ENCODE measurements around the gene RSL1D1.

The RSL1D1 gene

DNA sequence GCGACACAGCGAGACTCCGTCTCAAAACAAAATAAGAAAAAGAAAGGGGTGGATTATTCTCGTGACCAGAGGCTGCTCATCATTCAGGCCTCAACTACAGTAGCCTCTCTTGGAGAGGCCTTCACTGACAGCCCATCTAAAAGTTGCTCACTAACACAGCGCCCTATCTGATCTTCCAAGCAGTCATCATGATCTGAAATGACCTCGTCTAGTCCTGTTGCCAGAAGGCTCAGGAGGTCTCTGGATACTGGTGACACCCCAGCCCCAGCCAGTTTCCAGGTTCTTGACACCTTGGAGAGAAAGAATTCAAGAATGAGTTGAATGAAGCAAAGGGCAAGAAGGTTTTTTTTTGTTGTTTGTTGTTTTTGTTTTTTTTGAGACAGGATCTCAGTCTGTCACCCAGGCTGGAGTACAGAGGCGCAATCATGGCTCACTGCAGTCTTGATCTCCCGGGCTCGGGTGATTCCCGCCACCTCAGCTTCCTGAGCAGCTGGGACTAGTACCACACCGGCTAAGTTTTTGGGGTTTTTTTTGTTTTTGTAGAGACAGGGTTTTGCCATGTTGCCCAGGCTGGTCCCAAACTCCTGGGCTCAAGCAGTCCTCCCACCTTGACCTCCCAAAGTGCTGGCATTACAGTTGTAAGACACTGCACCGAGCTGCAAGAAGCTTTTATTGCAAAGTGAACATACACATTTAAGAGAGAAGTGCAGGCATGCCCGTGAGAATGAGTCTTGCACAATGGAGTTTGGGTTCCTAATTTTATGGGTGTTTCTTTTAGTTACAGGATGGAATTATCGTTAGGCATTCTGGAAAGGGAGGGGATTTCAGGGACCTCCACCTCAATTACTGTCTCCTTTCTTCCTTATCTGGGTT lies 51.6 kb downstream of the RSL1D1 start:
- CTCF ChIA-PET: interaction anchor here (1.2 to 5.2 kb wide), 5 partner anchors 8 to 836 kb away, joined by 3 to 59 read pairs (median 5); no protein-coding TSS in a partner anchor
- POLR2A ChIA-PET: no interaction called here
- 98% methylated on average over 6 of the region's 14 CpGs for WGBS (ENCODE audit: insufficient coverage)
- no peaks in the 10 kb centered on the region for H3K9me3 ChIP-seq (ENCODE audit: control extremely low read depth in 1 of 5, control insufficient read depth in 4 of 5, insufficient read depth in 2 of 5, low read depth in 1 of 5, low read length in 4 of 5)
- peak overlapping the region in 1 of 2 experiments; percentile 19 for H3K27ac ChIP-seq (ENCODE audit: insufficient read depth in 1 of 2, low read depth in 1 of 2, low read length in 2 of 2, poor library complexity in 1 of 2, severe bottlenecking in 2 of 2)
- H3K4me3 ChIP-seq (ENCODE audit: control insufficient read depth in 1 of 7, extremely low read depth in 1 of 7, insufficient read depth in 4 of 7, low read depth in 2 of 7, low read length in 6 of 7): peak overlapping the region in 3 of 7 experiments; percentile 7 to 39 (median 14)
- H3K27me3 ChIP-seq (replicated peaks in 2 of 5; ENCODE audit: control insufficient read depth in 4 of 5, insufficient read depth in 5 of 5, low read length in 4 of 5): no peaks in the 10 kb centered on the region
- DNase-seq: peak in 2 of 3 donors; percentile 71
- H3K4me1 ChIP-seq (ENCODE audit: control extremely low read depth in 1 of 4, control insufficient read depth in 4 of 4, insufficient read depth in 4 of 4, low read length in 3 of 4): peaks cover 12 to 51% (median 47%) of the 10 kb centered on the region in 4 experiments
- peaks cover 0 to 5% (median 2%) of the 10 kb centered on the region in 4 experiments for H3K36me3 ChIP-seq (ENCODE audit: control insufficient read depth in 4 of 4, insufficient read depth in 4 of 4, low read length in 3 of 4)

DNA sequence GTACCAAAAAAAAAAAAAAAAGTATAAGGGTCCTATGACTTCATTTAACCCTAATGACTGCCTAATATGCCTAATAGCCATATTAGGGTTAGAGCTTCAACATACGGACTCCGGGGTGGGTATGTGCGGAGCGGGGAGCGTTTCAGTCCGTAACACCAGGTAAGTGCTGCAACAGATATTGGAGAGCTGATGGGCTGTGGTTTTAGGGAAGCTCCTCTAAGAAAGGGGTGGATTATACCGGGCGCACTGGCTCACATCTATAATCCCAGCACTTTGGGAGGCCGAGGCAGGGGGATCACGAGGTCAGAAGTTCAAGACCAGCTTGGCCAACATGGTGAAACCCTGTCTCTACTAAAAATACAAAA lies 52.3 kb downstream of the RSL1D1 start:
- no peaks in the 10 kb centered on the region for H3K27me3 ChIP-seq (replicated peaks in 2 of 5; ENCODE audit: control insufficient read depth in 4 of 5, insufficient read depth in 5 of 5, low read length in 4 of 5)
- ChIA-PET POLR2A (interaction anchor here (1.2 kb wide), 1 partner anchor 17 kb away, joined by 3 read pairs; no protein-coding TSS in a partner anchor), CTCF (interaction anchor here (0.9 to 5.2 kb wide), 5 partner anchors 11 to 835 kb away, joined by 3 to 59 read pairs (median 7); partner anchors contain the start of gene TXNDC11)
- peaks cover 12 to 57% (median 48%) of the 10 kb centered on the region in 4 experiments for H3K4me1 ChIP-seq (ENCODE audit: control extremely low read depth in 1 of 4, control insufficient read depth in 4 of 4, insufficient read depth in 4 of 4, low read length in 3 of 4)
- H3K27ac ChIP-seq (ENCODE audit: insufficient read depth in 1 of 2, low read depth in 1 of 2, low read length in 2 of 2, poor library complexity in 1 of 2, severe bottlenecking in 2 of 2): peak overlapping the region in 1 of 2 experiments; percentile 94
- no peaks in the 10 kb centered on the region for H3K9me3 ChIP-seq (ENCODE audit: control extremely low read depth in 1 of 5, control insufficient read depth in 4 of 5, insufficient read depth in 2 of 5, low read depth in 1 of 5, low read length in 4 of 5)
- peak overlapping the region in 2 of 7 experiments; percentile 93 to 96 for H3K4me3 ChIP-seq (ENCODE audit: control insufficient read depth in 1 of 7, extremely low read depth in 1 of 7, insufficient read depth in 4 of 7, low read depth in 2 of 7, low read length in 6 of 7)
- DNase-seq: no peak
- WGBS (ENCODE audit: insufficient coverage): 97% methylated on average over 7 of the region's 10 CpGs
- peaks cover 0 to 10% (median 3%) of the 10 kb centered on the region in 4 experiments for H3K36me3 ChIP-seq (ENCODE audit: control insufficient read depth in 4 of 4, insufficient read depth in 4 of 4, low read length in 3 of 4)

DNA sequence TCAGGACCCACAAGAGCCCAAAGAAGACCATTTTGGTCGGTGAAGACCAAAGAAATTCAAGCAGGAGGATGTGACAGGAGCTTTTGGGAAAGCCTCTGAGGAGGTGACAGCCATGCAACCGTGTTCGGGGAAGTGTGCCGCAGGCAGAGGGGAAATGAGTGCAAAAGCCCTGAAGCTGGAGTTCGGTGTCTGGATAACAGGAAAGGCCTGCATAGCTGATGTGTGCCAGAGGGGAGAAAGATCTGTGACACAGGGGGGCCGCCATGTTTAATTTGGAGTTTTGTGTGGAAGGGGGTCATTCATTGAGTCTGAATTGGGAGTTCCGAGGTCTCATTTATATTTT lies 53.4 kb downstream of the RSL1D1 start:
- 3% methylated on average over 7 of the region's 7 CpGs for WGBS (ENCODE audit: insufficient coverage)
- Histone ChIP-seq H3K36me3 (ENCODE audit: control insufficient read depth in 4 of 4, insufficient read depth in 4 of 4, low read length in 3 of 4) (peaks cover 0 to 19% (median 5%) of the 10 kb centered on the region in 4 experiments), H3K9me3 (ENCODE audit: control extremely low read depth in 1 of 5, control insufficient read depth in 4 of 5, insufficient read depth in 2 of 5, low read depth in 1 of 5, low read length in 4 of 5) (no peaks in the 10 kb centered on the region), H3K27me3 (replicated peaks in 2 of 5; ENCODE audit: control insufficient read depth in 4 of 5, insufficient read depth in 5 of 5, low read length in 4 of 5) (no peaks in the 10 kb centered on the region), H3K27ac (ENCODE audit: insufficient read depth in 1 of 2, low read depth in 1 of 2, low read length in 2 of 2, poor library complexity in 1 of 2, severe bottlenecking in 2 of 2) (peak overlapping the region; percentile 86 to 94), H3K4me1 (ENCODE audit: control extremely low read depth in 1 of 4, control insufficient read depth in 4 of 4, insufficient read depth in 4 of 4, low read length in 3 of 4) (peaks cover 12 to 62% (median 50%) of the 10 kb centered on the region in 4 experiments), H3K4me3 (ENCODE audit: control insufficient read depth in 1 of 7, extremely low read depth in 1 of 7, insufficient read depth in 4 of 7, low read depth in 2 of 7, low read length in 6 of 7) (peak overlapping the region; percentile 41 to 96 (median 93))
- POLR2A ChIA-PET: interaction anchor here (0.5 to 1.2 kb wide), 5 partner anchors 14 to 55 kb away, joined by 3 to 5 read pairs (median 3); partner anchors contain the start of gene TXNDC11
- CTCF ChIA-PET: interaction anchor here (0.9 to 5.2 kb wide), 15 partner anchors 8 to 84 kb away, joined by 3 to 59 read pairs (median 4); partner anchors contain the start of genes RSL1D1 and TXNDC11
- no peak for DNase-seq

DNA sequence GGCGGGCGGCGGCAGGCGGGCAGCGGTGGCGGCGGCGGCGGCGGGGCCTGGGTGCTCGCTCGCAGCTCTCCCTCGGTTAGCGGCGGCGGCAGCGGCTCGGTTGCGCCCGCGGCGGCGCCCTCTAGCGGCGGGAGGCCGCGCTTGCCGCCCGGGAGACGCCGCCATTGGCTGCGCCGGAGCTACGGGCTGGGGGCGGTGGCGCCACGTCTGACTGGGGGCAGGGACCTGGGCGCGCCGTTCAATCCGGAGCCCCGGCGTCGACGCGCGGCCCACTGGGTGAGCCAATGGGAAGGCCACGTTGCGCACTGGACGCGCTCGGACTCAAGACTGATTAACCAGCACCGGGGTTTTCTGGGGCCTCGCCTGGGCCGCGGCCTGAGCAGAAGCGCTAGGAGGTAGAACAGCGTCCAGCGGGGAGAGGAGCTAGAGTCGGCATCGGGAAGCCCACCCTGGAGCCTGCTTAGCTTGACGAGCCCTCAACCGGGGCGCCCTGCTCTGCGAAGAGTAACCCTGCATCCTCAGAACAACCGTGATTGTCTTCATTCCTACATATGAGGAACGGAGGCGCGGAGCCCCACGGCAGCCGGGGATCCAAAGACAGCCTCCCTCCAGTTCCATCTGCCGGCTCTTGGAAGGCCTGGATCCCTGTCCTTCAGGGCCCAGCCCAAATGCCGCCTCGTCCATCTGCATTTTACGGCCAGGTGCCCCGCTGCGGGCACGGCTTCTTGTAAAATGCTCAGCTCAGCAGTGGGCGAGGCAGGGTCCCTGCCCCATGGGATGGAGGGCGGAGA lies 54.0 kb downstream of the RSL1D1 start, which contains the start of gene ZC3H7A:
TSS of gene ZC3H7A (minus strand) at position 93 of the 791 bp plus-strand sequence. CDS start 14,904 bp downstream, outside the sequence.
- peak within 1 kb of the TSS; percentile 72 to 98 (median 93) for H3K4me3 ChIP-seq (ENCODE audit: control insufficient read depth in 1 of 7, extremely low read depth in 1 of 7, insufficient read depth in 4 of 7, low read depth in 2 of 7, low read length in 6 of 7)
- WGBS (ENCODE audit: insufficient coverage): under 1% methylated on average over 74 of the region's 80 CpGs
- peaks cover 12 to 62% (median 50%) of the 10 kb centered on the region in 4 experiments for H3K4me1 ChIP-seq (ENCODE audit: control extremely low read depth in 1 of 4, control insufficient read depth in 4 of 4, insufficient read depth in 4 of 4, low read length in 3 of 4)
- H3K27me3 ChIP-seq (replicated peaks in 2 of 5; ENCODE audit: control insufficient read depth in 4 of 5, insufficient read depth in 5 of 5, low read length in 4 of 5): no peaks in the 10 kb centered on the region
- peaks cover 0 to 24% (median 6%) of the 10 kb centered on the region in 4 experiments for H3K36me3 ChIP-seq (ENCODE audit: control insufficient read depth in 4 of 4, insufficient read depth in 4 of 4, low read length in 3 of 4)
- CTCF ChIA-PET: interaction anchor here (0.9 to 5.2 kb wide), 16 partner anchors 8 to 83 kb away, joined by 3 to 59 read pairs (median 4); partner anchors contain the start of genes RSL1D1 and TXNDC11
- peak within 1 kb of the TSS; percentile 92 to 96 for H3K27ac ChIP-seq (ENCODE audit: insufficient read depth in 1 of 2, low read depth in 1 of 2, low read length in 2 of 2, poor library complexity in 1 of 2, severe bottlenecking in 2 of 2)
- DNase-seq: peak; percentile 95 to 97 (median 97)
- no peaks in the 10 kb centered on the region for H3K9me3 ChIP-seq (ENCODE audit: control extremely low read depth in 1 of 5, control insufficient read depth in 4 of 5, insufficient read depth in 2 of 5, low read depth in 1 of 5, low read length in 4 of 5)
- POLR2A ChIA-PET: interaction anchor here (0.5 to 1.6 kb wide), 7 partner anchors 13 to 55 kb away, joined by 3 to 9 read pairs (median 3); partner anchors contain the start of genes RSL1D1 and TXNDC11

DNA sequence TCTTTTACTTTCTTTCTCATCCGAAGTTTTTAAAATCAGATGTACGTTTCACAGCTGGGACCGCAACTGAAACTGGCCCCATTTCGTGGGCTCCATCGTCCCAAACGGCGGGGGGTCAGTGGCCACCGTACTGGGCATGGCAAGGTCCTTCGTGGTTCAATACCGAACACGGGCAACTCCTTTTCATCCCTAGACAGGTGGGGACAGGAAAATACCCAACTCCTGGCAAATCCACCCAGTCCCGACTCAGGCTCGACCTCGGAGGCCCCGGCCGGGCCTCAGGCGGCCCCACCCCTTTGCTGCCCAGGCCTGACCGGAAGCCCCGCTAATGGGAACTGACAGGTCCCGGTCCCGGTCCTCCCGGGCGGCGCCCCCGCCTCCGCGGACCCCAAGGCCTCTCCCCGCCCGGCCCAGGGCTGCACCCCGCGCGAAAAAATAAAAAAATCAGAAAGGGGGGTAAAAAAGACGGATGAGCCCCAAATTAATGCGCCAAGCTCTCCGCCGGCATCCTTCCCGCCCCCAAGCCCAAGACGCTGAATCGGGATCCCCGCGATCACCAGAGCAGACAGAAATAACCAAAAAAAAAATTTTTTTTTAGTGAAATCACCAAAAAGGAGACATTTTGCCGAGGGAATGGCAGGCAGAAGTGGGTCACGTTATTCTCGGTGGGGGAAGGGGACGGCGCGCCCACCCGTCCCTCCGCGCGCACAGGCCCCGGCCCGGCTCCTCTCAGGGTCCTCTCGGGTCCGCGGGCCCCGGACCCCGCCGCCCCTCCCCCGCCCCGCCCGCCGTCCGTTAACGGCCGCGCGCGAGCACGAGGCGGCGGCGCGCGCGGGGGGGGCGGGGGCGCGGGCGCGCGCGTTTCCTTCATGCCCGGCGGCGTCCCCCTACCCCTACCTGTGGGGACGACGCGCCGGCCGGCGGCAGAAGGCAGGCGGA lies 54.8 kb downstream of the RSL1D1 start:
- Histone ChIP-seq H3K27ac (ENCODE audit: insufficient read depth in 1 of 2, low read depth in 1 of 2, low read length in 2 of 2, poor library complexity in 1 of 2, severe bottlenecking in 2 of 2) (peak overlapping the region; percentile 92 to 96), H3K36me3 (ENCODE audit: control insufficient read depth in 4 of 4, insufficient read depth in 4 of 4, low read length in 3 of 4) (peaks cover under 1 to 24% (median 6%) of the 10 kb centered on the region in 4 experiments), H3K27me3 (replicated peaks in 2 of 5; ENCODE audit: control insufficient read depth in 4 of 5, insufficient read depth in 5 of 5, low read length in 4 of 5) (no peaks in the 10 kb centered on the region), H3K9me3 (ENCODE audit: control extremely low read depth in 1 of 5, control insufficient read depth in 4 of 5, insufficient read depth in 2 of 5, low read depth in 1 of 5, low read length in 4 of 5) (no peaks in the 10 kb centered on the region), H3K4me1 (ENCODE audit: control extremely low read depth in 1 of 4, control insufficient read depth in 4 of 4, insufficient read depth in 4 of 4, low read length in 3 of 4) (peaks cover 12 to 66% (median 54%) of the 10 kb centered on the region in 4 experiments), H3K4me3 (ENCODE audit: control insufficient read depth in 1 of 7, extremely low read depth in 1 of 7, insufficient read depth in 4 of 7, low read depth in 2 of 7, low read length in 6 of 7) (peak overlapping the region; percentile 72 to 98 (median 93))
- under 1% methylated on average over 71 of the region's 93 CpGs for WGBS (ENCODE audit: insufficient coverage)
- CTCF ChIA-PET: interaction anchor here (1.1 to 5.2 kb wide), 10 partner anchors 12 to 60 kb away, joined by 3 to 59 read pairs (median 4); partner anchors contain the start of genes RSL1D1 and TXNDC11
- peak in 2 of 3 donors; percentile 20 to 35 for DNase-seq
- POLR2A ChIA-PET: interaction anchor here (0.6 to 1.6 kb wide), 5 partner anchors 14 to 54 kb away, joined by 3 to 9 read pairs (median 3); partner anchors contain the start of genes RSL1D1 and TXNDC11
